HG03378 (cell line): ENCODE measurements around the gene MUSK.
"Not testable (repeated sequence)": the region's sequence is repeated elsewhere in the genome, so short reads cannot be mapped to it uniquely, and the experiment has no call there.

Source experiments
- ATAC-seq: cut with Tn5 transposase; IDR thresholded peaks from one replicate; pipeline ENCODE4 v1.9.1; 2021; ENCODE audit warnings: mild to moderate bottlenecking, moderate library complexity; ENCODE audit not compliant: unreplicated experiment

Gene MUSK

DNA sequence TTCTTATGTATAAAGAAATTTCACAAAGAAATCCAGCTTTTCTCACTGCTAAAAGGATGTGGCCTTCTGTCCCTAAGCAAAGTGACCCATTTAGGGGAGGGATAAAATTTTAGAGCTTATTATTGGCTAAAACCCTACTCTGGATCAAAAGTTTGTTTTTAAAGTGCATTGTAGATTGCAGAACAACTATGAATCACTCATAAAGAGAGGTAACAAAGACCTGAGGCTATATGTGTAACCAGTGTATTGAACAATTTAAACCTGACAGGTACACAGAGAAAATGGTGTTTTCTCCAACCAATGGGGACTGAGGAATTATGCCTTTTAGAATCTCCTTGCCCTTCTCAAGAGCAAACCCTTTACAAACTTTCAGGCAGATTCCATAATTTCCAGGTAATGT, 86.6 kb downstream of the MUSK start:
- no peak for ATAC-seq

DNA sequence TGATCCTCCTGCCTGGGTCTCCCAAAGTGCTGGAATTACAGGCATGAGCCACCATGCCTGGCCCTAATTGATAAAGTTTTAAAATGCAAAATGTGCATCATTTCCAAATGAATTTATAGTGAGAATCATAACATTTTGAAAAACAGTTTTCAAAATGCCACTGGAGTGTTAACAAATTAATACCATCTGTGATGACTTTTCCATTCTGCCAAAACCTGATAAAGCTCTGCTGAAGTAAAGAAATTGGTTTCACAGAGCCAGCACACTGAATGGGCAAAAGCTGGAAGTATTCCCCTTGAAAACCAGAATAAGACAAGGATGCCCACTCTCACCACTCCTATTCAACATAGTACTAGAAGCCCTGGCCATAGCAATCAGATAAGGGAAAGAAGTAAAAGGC, 89.6 kb downstream of the MUSK start:
- ATAC-seq = no peak

DNA sequence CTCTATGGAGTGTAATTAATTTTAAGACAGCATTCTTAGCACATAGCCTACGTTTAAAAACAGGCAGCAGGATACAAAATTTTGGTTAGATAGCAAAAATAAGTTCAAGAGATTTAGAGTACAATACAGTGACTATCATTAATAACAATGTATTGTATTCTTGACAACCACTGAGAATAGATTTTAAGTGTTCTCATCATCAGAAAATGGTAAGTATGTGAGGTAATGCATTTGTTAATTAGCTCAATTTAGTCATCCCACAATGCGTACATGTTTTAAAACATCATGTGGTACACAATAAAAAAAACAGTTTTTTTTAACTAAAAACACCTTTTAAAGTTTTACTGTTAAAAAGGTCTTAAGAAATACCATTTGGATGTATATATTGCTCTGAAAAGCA, 94.2 kb downstream of the MUSK start:
- no peak for ATAC-seq

DNA sequence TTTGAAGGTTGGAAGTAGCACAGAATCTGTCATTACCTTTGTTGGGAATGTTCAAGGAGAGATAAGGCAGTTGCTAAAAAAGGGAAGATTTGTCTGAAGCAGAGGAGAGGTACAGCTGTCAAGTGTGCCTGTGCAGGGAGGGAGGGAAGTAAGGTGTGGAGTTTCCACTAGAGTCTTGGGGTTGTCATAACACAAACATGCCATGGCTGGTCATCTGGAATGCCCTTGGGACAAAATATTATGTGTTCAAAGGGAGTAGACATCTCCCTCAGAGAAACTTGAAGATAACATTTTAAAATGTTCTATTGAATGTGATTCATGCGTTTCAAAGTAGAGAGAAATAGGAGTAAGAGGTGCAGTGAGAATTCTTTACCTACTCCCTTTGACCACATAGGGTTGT, 95.0 kb downstream of the MUSK start:
- ATAC-seq = no peak

DNA sequence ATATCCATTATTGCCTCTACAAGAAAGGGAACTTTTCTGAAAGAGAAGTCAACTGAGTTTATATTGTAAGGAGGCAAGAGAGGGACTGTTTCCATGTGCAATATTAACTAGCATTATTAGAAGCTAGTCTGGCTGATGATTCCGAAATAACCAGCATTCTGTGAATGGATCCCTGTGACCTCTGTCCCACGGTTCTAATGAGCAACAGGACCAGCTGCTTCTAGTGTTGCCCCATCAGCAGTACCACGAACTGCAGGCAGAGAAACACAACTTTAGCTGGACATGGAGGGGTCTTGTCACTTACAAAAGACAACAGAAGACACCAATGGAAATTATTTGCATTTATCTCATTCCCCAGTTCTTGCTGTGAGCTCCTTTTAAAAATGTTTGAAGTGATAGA, 95.4 kb downstream of the MUSK start:
- no peak for ATAC-seq

DNA sequence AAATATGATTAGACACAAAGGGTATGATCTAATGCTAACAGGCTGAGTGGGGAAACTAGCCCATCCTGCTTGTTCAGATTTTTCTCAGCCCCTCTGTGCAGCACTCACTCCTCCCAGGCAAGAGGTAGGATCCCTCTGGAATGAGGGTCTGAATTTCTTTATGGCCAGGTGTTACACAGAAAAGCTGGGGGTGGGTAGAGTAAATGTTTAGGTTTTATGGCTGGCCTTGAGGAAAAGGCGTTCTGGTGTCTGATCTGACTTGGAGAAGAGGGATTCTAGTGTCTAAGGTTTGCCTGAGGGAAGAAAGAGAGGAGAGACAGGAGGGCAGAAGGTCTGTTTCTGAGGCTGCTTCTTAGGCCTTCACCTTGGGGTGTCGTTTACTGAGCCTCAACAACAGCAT, 97.3 kb downstream of the MUSK start:
- no peak for ATAC-seq

DNA sequence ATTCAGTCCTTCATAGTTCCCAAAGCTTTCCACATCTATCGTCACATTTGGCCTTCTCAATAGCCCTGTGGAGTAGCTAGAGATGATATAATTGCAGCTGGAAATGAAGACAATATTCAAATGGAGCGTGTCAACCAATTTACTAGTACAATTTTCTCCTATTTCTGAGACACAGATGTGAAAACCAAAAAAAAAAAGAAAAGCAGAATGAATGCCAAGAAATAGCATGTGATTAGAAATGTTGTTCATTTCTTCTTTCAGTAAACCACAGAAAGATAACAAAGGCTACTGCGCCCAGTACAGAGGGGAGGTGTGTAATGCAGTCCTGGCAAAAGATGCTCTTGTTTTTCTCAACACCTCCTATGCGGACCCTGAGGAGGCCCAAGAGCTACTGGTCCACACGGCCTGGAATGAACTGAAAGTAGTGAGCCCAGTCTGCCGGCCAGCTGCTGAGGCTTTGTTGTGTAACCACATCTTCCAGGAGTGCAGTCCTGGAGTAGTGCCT, 99.0 kb downstream of the MUSK start:
- no peak for ATAC-seq

DNA sequence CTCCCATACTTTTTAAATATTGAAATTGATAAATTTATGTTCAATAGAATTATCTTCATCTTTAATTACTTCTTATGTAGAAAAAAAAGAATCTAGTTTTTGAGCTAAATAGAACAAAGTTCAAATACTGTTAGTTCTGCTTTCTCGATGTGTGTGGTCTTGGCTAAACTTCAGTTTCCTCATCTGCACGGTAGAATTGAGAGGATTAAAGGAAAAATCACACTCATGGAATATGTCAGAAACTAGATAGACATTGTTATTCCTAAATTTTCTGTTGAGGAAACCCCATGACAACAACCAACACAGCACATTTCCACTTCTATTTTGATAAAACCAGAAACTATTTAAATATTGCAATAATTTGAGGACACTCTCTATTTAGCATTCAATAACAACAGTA, 100.3 kb downstream of the MUSK start:
- ATAC-seq = no peak

DNA sequence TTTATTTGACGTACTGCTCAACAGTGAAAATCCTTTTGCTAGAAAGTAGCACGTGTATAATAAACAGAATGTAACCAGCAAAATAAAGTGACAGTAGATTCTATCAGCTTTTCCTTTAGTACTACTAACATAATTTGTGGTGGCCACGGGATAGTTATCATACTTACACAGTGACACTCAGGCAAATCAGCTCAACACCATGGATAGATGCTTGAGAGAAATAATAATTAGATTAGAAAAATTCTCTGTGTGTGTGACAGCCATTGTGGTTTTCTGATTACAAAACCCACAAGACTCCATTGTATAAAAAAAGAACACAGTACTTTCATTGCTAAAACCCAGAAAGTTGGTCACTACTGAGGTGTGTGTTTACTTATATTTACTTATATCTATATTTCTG, 101.1 kb downstream of the MUSK start:
- no peak for ATAC-seq

DNA sequence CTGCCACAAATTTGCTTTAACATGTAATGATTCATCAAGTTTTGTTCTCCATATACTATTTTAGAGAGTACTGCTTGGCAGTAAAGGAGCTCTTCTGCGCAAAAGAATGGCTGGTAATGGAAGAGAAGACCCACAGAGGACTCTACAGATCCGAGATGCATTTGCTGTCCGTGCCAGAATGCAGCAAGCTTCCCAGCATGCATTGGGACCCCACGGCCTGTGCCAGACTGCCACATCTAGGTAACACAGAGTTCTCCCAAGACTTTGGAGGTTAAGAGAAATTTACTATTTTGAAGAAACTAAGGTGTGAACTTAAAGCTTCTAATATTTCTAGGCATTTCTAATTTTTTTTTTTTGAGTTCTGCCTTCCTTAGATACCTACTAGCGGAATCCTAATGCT, 107.1 kb downstream of the MUSK start:
- no peak for ATAC-seq

DNA sequence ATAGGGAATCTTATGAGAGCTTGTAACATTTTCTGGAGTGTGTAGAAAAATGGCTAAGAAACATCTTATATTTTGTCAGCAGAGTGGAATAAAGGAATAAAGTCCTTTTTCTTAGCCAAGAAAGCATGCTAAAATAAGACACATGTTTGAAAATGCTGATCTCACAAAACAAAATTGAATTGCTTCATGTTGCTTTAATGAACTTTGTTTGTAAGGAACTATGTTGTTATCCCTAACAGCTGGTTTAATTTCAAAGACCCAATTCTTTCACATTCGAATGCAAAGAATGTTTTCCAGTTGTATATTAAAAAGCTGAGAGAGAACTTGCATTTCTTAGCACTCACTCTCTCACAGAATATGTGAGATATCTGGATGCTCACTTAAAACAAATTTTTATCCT, 107.6 kb downstream of the MUSK start:
- no peak for ATAC-seq

DNA sequence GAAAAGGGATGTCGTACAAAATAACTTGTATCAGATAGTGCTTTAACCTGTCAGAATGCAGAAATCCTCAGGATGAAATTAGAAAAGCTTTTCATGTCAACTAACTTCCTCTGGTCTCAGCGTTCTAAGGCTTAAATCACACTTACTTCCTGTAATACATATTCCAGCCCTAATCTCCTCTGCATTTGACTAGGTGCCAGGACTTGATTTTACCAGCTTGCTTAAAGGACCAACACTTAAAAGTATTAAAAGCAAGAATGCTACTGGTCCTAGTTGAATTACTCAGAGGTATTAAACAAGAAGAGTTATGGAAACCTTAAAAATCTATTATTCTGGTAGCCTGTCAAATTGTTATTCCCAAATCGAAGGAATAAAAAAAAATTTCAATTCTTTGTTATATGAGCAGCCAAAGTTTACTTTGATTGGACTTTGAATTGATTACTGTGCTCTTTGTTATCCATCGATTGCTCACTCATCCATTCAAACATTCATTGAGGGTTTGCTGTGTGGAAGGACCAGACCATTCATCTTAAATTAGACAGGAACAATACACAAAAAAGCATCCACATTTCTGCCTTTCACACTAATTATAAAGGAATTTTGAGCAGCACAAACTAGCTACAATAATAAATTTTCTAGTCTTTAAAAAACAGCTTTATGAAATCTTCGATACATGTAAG, 108.7 kb downstream of the MUSK start:
- ATAC-seq = no peak

DNA sequence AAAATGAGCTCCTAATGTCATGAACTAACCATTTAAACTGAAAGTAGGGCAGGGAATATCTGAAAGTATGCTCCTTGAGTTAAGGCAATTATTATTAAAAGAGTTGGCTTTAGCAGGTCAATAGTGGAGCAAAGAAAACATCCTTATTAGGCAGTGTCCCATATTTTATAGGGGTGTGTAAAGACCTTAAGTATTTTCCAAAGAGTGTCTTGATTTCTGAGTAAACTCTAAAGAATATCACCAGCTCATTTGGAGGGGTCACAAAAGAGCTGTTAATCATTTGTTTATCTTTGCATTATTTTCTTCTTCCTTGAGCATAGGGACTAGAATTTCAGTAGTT, 109.3 kb downstream of the MUSK start:
- no peak for ATAC-seq

DNA sequence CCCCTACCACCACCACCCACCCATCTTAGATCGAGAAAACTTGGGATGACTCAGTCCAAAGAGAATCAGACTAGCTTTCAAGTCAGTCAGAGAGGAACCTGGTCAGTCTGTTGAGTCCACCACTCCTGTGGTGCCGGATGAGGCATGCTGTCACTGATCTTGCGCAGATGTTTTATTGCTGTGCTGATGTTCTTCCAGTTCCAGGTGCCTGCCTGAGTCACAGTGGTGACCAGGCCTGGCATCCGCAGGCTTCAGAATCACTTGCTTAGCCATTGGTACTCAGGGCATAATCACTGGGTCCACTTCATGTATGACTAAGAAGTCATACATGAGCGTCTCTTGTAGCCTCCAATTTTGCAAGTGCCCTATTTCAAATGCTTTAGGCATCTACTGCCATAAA, 114.1 kb downstream of the MUSK start:
- ATAC-seq = no peak

DNA sequence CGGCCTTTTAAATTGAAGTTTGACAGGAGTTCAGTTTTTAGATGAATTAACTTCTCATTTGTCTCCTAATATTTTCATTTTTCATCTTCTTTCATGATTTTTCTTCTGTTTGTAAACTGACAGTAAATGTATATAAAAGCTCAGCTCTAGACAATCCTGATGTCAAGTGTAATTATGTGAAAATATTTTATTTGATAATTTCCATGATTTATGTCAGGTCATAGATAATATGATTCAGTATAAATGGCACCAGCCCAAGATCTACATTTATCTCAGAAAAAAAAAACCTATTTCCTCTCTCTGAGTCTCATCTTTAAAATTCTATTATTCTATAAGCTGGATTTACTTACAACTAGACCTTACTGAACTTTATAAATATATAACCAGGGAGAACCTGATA, 115.7 kb downstream of the MUSK start:
- no peak for ATAC-seq

DNA sequence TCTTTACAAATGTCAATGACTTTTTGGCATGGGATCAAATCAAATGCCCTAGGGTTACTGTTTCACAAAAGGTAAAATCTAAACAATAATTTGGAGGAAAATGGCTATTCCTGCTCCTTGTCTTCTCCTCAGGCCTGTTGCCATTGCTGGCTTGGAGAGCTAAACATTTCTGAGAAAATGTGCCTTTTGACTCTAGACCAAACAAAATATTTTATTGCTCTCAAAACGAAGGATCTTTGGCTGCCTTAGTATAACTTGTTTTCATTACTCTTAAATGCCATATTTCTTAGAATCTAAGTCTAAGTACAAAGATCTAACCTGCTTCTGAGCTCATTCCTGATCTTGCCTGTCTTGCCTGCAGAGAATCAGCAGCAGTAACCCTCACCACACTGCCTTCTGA, 116.6 kb downstream of the MUSK start:
- no peak for ATAC-seq

DNA sequence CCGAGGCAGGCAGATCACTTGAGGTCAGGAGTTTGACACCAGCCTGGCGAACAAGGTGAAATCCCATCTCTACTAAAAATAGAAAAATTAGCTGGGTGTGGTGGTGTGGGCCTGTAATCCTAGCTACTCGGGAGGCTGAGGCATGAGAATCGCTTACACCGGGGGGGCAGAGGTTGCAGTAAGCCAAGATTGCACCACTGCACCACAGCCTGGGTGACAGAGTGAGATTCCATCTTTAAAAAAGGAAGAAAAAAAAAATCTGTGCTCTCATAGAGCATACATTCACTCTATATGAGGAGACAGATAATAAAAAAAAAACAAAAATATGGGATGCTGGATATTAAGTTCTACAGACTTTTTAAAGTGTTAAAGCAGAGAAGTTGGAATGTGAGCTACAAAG, 119.8 kb downstream of the MUSK start:
- ATAC-seq = not testable (repeated sequence)

DNA sequence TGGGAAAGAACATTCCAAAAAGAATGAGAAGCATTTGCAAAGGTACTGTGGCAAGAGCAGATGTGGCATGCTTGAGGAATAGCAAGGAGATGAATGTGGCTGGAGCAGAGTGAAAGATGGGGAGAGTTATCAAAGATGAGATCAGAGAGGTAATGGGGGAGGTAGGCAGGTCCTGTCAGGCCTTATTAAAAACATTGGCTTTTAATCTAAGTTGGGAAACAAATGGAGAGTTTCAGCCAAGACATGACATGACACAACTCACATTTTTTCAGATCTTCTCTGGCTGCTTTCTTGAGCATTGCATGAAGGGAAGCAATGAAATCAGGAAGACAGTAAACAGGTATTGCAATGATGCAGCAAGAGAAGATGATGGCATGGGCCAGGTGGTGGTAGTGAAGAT, 120.3 kb downstream of the MUSK start:
- no peak for ATAC-seq

DNA sequence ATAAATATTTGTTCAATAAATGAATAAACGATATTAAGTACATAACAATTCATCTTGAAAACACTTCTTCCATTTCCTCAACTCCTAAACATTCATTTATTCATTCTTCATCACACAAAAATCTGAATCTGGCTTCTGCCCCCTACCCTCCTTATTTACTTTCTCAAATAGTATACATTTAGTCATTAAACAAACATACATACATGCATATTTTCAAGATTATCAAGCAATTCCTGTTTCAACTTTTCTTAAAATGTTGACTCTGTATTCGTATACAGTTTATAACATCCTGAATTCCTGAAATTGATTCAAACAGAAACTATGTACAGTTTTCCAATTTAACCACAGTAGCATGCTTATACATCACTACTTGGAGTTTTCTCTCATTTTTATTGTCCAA, 129.0 kb downstream of the MUSK start:
- ATAC-seq = no peak

DNA sequence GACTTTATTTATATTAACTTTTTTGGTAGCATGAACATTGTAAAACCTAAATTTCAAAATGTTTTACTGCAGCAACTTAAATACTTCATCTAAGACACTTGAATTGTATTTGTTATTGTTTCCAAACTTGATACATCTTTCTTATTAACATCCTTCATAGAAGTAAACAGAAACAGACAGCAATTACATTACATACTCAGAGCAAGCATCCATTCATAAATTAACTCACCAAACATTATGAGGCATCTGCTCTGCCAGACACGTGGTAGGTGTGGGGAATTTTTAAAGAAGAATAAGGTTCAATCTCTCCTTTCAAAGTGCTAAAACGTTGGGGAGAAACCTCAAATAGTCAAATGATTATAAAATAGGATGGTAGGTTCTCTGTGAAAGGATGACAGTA, 130.8 kb downstream of the MUSK start:
- no peak for ATAC-seq

DNA sequence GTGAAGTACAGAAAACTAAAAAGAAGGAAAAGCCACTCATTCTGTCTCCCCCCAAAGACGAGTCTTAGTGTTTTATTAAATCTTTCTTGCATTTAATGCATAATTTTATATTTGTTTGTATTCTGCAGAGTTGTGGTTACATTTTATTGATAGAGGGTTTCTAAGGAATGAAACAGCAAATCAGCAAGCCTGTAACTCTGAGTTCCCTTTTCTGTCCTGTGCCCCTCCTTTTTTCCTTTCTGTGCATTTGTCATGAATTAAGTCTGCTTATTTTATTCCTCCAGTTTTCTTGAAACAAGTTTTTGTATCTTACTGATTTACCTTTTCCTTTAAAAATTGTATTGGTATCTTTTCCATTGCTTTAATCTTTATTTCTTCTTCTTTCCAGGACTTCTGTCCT, 132.8 kb downstream of the MUSK start:
- no peak for ATAC-seq

DNA sequence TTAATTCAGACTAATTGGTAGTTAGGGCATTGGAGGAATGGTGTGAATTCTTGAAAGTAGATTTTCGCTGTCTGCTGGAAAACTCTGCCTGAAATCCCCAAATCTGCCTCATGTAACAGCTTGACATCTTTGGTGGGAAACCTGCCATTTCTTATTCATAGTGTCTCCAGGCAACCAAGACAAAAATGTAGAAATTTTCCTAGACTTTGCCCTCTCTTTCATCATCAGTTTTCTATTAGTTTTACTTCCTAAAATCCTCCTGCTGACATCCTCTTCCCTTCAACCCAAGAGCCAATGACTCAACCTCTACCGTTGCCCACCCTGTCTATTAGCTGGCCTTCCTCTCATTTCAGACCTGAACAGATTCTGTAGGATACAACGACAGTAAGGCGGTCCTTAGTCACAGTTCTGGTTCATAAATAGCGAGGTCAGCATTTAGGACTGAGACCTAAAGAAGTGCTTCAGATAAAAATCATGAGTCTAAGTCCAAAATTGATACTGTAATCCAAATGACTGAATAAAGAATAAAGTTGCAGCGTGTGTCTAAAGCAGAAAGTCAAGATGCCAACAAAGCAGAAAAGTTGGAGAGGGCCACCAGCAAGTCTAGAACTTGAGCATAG, 133.9 kb downstream of the MUSK start:
- ATAC-seq = no peak

DNA sequence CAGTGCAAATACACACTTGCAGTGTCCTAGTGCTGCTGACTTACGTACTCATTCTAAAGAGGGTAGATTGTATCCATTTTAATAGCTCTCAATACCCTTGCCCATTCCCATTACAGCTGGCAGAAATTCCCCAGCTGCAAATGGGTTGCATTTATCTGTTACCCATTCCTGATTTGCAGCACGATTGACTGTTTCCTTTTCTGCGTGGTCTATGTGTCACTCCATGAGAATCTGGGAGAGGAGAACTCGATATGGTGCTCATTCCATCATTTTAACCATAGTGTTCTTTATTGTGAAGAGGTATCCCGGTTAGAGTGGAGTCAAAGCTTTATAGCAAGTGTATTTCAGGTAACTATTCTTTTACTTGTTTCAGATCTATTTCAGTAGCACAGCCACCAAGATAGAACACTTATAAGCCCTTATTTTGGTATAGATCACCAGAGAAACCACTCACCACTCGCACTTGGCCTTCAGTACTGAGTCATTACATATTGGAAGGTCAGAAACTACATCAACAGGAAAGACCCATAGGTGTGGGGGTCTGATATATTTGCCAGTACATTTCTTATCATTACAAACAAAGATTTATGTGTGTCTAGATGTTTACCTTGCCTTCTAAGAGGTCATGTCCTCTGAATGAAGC, 139.5 kb downstream of the MUSK start:
- ATAC-seq = peak; percentile 51
